HEK293 (cell line): Measurements from ENCODE around the gene ASIC3.

Source experiments
- ZNF133 ChIP-seq: fragments of 450-650 bp; formaldehyde crosslinking; IDR thresholded peaks from 2 replicates; pipeline ENCODE4 v1.5.1; 2016; ENCODE audit warnings: missing biosample characterization, missing genetic modification characterization
- ZNF549 ChIP-seq: fragments of 450-650 bp; IDR thresholded peaks from 2 replicates; pipeline ENCODE4 v1.5.1; 2018; ENCODE audit warnings: missing biosample characterization, missing genetic modification characterization, mild to moderate bottlenecking, inconsistent platforms, moderate library complexity
- ZNF558 ChIP-seq: fragments of 450-650 bp; formaldehyde crosslinking; IDR thresholded peaks from 2 replicates; pipeline ENCODE4 v1.5.1; 2016; ENCODE audit warnings: missing biosample characterization, missing genetic modification characterization
- ZXDB ChIP-seq: fragments of 450-650 bp; formaldehyde crosslinking; IDR thresholded peaks from 2 replicates; pipeline ENCODE4 v1.5.1; 2016; ENCODE audit warnings: missing biosample characterization, missing genetic modification characterization
- TF ChIP-seq, protein P1 (sequence below): fragments of 450-650 bp; formaldehyde crosslinking; IDR thresholded peaks from 2 replicates; pipeline ENCODE4 v1.5.1; 2016; ENCODE audit warnings: missing biosample characterization, missing genetic modification characterization
- TF ChIP-seq, protein P2 (sequence below): fragments of 450-650 bp; formaldehyde crosslinking; IDR thresholded peaks from 2 replicates; pipeline ENCODE4 v1.5.1; 2016; ENCODE audit warnings: missing biosample characterization, missing genetic modification characterization

DNA sequence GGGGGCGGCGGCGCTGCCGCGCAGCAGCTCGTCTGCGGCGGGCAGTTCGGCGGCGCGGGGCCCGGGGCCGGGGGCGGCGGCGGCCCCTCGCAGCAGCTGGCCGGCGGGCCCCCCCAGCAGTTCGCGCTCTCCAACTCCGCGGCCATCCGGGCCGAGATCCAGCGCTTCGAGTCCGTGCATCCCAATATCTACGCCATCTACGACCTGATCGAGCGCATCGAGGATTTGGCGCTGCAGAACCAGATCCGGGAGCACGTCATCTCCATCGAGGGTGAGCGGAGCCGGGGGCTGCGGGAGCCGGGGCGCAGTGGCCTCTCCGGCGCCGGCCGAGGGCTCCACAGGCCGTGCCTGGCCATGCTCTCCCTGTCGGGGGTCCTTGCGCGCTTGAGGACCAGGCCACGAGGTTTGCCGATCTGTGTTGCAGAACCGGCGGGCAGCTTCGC is 38.5 kb downstream of the ASIC3 start:
- no peak for TF ChIP-seq ZNF549 (tag by site-specific recombination)
- TF ChIP-seq ZNF558: no peak
- TF ChIP-seq, protein P1, sequence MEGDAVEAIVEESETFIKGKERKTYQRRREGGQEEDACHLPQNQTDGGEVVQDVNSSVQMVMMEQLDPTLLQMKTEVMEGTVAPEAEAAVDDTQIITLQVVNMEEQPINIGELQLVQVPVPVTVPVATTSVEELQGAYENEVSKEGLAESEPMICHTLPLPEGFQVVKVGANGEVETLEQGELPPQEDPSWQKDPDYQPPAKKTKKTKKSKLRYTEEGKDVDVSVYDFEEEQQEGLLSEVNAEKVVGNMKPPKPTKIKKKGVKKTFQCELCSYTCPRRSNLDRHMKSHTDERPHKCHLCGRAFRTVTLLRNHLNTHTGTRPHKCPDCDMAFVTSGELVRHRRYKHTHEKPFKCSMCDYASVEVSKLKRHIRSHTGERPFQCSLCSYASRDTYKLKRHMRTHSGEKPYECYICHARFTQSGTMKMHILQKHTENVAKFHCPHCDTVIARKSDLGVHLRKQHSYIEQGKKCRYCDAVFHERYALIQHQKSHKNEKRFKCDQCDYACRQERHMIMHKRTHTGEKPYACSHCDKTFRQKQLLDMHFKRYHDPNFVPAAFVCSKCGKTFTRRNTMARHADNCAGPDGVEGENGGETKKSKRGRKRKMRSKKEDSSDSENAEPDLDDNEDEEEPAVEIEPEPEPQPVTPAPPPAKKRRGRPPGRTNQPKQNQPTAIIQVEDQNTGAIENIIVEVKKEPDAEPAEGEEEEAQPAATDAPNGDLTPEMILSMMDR (tag by site-specific recombination): no peak
- TF ChIP-seq ZXDB (tag by site-specific recombination): no peak
- TF ChIP-seq, protein P2, sequence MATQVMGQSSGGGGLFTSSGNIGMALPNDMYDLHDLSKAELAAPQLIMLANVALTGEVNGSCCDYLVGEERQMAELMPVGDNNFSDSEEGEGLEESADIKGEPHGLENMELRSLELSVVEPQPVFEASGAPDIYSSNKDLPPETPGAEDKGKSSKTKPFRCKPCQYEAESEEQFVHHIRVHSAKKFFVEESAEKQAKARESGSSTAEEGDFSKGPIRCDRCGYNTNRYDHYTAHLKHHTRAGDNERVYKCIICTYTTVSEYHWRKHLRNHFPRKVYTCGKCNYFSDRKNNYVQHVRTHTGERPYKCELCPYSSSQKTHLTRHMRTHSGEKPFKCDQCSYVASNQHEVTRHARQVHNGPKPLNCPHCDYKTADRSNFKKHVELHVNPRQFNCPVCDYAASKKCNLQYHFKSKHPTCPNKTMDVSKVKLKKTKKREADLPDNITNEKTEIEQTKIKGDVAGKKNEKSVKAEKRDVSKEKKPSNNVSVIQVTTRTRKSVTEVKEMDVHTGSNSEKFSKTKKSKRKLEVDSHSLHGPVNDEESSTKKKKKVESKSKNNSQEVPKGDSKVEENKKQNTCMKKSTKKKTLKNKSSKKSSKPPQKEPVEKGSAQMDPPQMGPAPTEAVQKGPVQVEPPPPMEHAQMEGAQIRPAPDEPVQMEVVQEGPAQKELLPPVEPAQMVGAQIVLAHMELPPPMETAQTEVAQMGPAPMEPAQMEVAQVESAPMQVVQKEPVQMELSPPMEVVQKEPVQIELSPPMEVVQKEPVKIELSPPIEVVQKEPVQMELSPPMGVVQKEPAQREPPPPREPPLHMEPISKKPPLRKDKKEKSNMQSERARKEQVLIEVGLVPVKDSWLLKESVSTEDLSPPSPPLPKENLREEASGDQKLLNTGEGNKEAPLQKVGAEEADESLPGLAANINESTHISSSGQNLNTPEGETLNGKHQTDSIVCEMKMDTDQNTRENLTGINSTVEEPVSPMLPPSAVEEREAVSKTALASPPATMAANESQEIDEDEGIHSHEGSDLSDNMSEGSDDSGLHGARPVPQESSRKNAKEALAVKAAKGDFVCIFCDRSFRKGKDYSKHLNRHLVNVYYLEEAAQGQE (tag by site-specific recombination): no peak
- no peak for TF ChIP-seq ZNF133 (tag by site-specific recombination)
